GM19468 (cell line): ENCODE data around the gene ASL.
"Not testable (repeated sequence)": the region's sequence is repeated elsewhere in the genome, so short reads cannot be mapped to it uniquely, and the experiment has no call there.

ENCODE experiments used
- ATAC-seq: cut with Tn5 transposase; IDR thresholded peaks from one replicate; pipeline ENCODE4 v1.9.1; 2021; ENCODE audit warnings: mild to moderate bottlenecking, moderate library complexity, moderate number of reproducible peaks; ENCODE audit not compliant: unreplicated experiment; ENCODE audit errors: extremely low read depth

ASL gene

DNA sequence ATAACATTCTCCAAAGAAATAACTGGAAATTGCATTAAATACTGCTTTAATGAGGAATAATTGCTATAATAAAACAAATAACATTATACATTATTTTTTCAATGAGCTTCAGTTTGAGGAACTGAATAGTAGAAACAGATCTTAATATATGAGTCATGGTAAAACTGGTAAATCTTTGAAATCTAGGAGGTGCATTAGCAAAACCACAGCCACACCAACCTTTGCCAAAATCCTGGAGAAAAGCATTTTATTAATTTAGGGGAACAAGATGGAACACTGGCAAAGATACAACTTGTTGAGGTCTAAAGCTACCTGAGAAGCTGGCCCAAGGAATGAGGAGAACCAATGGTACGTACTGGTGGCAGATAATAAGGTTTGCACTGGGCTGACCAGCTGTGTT is 5.4 kb upstream of the ASL start:
- no peak for ATAC-seq

DNA sequence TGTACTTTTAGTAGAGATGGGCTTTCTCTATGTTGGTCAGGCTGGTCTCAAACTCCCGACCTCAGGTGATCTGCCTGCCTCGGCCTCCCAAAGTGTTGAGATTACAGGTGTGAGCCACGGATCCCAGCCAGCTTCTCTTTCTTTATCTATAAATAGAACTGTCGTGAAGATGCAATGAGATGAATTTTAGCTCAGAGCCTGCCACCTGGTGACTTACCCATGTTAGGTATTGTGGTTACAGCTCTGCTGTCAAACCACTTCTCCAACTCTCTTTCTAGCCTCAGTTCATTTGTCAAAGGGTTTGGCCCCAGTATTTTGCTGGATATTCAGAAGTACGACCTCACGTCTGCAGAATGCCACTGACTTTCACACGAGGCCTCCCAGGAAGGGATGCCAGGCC is 3.4 kb upstream of the ASL start:
- not testable (repeated sequence) for ATAC-seq

DNA sequence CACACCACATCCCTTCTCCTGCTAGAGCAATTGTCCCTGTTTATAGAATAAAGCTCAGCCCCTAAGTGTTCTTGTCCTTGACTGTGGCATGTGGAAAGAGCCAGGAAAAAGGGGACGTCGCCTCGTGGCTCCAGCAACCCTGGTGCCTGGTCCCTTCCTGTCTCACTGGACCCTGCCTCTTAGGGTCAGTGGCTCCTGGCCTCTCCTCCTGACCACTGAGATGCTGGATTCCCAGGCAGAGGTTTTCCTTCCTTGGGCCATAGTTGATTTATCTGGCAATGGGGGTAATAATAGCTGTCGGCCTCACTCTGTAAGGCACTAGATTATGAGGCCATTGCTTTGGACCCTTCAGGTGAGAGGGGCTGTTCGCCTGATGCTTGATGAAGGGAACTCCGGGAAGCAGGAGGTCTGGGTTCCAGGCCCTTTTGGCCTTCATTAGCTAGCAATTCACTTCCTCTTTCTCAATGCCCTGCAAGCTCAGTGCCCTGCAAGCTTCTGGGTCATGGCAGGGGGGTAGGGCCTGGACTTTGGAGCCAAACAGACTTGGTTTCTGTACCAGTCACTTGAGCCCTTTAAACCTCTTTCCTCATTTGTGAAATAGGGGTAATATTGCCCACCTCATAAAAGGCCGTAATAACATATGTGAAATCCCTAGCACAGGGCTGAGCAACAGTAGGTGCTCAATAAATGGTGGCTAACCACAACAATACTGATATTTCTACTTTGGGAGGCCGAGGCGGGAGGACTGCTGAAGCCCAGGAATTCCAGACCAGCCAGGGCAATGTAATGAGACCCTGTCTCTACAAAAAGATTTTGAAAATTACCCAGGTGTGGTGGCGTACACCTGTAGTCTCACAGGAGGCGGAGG is 1.1 kb downstream of the ASL start:
- no peak for ATAC-seq

DNA sequence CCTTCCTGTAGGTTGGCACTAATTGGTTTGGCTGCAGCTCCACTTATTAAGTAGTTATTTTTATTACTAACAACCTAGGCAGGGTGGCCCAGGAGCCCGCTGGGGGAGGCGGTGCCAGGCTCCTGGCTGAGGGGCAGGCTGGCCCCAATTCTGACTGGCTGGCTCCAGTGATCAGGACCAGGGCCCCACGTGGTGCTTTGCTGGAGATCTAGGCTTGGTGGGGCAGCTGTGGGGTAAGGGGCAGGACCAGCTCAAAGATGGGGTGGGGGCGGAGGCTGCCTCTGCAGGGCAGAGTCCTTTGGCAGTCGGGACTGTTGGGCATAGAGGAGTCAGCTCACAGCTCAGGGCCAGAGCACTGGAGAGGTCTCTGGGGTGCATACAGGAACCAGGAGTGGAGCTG is 2.4 kb downstream of the ASL start:
- no peak for ATAC-seq

DNA sequence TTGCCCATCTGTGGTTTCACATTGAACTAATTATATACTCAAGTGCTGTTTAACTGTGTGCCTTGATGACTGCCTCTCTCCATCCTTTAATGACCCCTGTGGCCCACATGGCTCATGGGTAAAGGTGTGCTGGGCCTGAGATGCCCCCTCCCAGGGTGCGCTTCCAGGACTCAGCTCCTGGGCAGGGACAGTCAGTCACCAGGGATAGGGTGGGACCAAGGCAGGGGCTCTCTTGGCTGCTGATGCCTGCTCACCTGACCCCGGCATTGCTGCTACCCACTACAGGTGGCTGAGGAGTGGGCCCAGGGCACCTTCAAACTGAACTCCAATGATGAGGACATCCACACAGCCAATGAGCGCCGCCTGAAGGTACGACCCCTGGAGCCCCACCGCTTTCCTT is 6.5 kb downstream of the ASL start:
- no peak for ATAC-seq

DNA sequence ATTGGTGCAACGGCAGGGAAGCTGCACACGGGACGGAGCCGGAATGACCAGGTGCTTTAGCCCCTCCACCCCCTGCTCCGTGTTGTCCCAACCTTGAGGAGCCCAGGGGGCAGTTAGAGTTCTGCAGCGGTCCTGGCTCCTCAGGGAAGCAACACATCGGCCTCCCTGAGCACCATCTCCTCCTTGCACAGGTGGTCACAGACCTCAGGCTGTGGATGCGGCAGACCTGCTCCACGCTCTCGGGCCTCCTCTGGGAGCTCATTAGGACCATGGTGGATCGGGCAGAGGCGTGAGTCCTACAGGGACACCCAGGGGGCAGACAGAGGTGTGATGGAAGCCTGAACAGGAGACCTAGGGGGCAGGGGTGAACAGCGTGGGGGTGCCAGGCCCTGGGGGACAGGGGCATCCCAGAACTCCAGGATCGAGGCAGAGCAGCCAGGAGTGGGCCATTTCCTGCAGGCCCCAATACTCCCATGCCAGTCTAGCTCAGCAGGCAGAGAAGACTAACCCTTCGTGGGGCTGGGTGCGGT is 7.3 kb downstream of the ASL start:
- no peak for ATAC-seq

DNA sequence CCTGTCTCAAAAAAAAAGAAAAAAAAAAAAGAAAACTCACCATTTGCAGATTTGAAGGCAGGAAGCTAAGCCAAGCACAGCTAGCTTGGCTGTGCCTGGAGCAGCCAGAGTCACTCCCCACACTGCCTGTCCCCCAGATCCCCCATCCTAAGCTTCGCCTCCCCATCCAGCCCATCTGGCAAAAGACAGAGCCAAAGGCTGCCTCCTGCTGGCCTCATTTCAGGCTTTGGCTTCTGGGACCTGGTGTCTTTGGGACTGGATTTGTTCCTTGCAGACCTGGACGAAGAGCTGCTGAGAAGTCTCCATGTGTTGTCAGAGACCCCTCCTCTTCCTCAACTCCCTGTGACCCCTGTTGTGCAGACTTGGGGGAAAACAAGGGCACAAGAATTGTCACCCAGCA is 8.1 kb downstream of the ASL start:
- ATAC-seq = no peak

DNA sequence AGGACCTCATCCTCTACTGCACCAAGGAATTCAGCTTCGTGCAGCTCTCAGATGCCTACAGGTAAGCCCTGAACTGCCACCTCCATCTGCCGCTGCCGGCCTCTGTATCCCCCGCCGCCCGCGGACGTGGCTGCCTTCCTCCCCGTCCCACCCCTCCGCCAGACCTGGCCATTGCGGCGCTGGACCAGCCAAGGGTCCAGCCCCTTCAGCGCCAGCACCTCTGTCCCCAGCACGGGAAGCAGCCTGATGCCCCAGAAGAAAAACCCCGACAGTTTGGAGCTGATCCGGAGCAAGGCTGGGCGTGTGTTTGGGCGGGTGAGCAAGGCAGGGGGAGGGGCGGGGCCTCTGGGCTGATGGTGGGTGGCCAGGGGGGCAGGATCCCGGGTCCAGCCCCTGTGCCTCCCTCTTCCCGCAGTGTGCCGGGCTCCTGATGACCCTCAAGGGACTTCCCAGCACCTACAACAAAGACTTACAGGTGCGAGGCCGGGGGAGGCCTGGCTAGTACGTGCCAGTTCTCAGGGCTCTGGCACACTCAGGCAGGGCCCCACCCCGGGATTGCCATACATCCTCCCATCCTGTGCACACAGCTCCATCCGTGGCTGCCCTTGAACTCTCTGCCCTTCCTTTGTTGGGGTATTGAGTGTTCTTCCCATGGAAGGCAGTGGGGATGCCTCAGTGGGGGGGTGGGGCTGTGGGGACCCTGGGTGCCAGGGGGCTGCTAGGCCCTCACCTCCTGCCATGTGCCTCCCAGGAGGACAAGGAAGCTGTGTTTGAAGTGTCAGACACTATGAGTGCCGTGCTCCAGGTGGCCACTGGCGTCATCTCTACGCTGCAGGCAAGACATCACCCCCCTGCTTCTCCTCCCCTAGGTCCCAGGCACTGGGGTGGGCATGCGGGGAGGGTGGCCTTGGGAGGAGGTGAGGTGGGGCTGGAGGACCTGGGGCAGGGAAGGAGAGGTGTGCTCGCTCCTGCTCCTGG is 13.5 kb downstream of the ASL start:
- no peak for ATAC-seq

DNA sequence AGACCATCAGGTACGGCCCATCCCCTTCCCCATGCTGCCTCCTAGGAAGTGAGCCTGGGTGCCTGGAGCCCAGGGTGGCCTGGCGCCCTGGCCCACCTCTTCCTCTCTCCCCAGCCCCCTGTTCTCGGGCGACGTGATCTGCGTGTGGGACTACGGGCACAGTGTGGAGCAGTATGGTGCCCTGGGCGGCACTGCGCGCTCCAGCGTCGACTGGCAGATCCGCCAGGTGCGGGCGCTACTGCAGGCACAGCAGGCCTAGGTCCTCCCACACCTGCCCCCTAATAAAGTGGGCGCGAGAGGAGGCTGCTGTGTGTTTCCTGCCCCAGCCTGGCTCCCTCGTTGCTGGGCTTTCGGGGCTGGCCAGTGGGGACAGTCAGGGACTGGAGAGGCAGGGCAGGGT is 17.0 kb downstream of the ASL start:
- no peak for ATAC-seq

DNA sequence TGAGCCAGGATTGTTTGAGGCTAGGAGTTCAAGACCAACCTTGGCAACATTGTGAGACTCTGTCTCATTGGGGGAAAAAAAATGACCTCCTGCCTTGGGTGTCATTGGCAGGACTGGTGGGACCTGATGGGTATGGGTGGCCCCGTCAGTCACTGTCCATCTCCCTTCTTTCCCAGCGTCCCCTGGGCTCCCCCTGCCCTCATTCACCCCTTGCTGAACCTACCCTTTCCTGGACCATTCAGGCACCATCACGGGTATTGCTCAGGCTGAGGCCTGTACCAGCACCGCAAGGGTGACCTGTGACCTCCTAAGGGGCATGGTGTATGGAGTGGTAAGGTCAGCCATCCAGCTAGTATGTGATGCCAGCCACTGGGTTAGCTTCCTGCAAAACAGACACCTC is 19.4 kb downstream of the ASL start:
- ATAC-seq = no peak

DNA sequence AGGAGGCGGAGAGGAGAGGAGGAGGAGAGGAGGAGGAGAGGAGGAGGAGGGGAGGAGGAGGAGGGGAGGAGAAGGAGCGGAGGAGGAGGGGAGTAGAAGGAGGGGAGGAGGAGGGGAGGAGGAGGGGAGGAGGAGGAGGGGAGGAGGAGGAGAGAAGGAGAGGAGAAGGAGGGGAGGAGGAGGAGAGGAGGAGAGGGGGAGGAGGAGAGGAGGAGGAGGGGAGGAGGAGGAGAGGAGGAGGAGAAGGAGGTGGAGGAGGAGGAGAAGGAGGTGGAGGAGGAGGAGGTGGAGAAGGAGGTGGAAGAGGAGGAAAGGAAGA is 23.6 kb downstream of the ASL start:
- no peak for ATAC-seq

DNA sequence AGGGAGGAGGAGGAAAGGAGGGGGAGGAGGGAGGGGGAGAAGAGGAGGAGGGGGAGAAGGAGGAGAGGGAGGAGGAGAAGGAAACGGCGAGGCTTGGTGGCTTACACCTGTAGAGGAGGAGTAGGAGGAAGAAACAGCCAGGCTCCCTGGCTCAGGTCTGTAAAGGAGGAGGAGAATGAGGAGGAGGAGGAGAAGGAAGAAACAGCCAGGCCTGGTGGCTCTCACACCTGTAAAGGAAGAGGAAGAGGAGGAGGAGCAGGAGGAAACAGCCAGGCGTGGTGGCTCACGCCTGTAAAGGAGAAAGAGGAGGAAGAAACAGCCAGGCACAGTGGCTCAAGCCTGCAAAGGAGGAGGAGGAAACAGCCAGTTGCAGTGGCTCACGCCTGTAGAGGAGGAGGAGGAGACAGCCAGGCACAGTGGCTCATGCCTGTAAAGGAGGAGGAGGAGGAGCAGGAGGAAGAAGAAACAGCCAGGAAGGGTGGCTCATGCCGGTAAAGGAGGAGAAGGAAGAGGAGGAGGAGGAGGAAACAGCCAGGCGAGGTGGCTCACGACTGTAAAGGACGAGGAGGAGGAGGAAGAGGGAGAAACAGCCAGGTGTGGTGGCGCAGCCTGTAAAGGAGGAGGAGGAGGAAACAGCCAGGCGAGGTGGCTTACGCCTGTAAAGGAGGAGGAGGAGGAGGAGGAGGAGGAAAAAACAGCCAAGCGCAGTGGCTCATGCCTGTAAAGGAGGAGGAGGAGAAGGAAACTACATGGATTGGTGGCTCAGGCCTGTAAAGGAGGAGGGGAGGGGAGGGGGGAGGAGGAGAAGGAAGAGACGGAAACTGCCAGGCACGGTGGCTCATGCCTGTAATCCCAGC is 24.2 kb downstream of the ASL start:
- ATAC-seq = peak; percentile 45

DNA sequence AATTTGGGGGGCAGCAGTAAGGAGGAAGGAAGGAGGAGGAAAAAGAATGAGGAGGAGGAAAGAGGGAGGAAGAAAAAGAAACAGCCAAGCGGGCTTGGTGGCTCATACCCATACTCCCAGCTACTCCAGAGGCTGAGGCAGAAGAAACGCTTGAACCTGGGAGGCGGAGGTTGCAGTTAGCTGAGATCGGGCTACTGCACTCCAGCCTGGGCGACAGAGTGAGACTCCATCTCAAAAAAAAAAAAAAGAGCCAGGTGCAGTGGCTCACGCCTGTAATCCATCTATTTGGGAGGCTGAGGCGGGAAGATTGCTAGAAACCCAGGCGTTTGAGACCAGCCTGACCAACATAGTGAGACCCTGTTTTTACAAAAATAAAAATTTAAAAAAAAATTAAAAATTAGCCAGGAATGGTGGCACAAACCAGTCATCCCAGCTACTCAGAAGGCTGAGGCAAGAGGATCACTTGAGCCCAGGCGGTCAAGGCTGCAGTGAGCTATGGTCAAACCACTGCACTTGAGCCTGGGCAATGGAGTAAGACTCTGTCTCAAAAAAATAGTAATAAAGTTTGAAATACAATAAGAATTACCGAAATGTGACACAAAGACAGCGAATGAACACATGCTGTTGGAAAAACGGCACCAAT is 24.9 kb downstream of the ASL start:
- ATAC-seq = no peak

DNA sequence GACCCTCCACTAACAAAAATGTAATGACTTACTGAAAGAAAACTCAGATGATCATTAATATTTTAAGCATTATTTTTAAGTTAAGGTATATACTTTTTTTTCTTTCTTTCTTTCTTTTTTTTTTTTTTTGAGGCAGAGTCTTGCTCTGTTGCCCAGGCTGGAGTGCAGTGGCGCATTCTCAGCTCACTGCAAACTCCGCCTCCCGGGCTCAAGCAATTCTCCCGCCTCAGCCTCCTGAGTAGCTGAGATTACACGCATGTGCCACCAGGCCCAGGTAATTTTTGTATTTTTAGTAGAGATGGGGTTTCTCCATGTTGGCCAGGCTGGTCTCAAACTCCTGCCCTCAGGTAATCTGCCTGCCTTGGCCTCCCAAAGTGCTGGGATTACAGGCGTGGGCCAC is 26.5 kb downstream of the ASL start:
- not testable (repeated sequence) for ATAC-seq

DNA sequence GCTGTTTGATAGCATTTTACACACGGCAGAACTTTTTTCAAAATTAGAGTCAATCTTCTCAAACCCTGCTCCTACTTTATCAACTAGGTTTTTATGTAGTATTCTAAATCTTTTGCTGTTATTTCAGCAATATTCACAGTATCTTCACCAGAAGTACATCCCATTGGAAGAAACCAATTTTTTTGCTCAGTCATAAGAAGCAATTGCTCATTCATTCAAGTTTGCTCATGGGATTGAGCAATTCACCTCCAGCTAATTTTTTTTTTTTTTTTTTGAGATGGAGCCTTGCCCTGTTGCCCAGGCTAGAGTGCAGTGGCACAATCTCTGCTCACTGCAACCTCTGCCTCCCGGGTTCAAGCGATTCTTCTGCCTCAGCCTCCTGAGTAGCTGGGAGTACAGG is 28.4 kb downstream of the ASL start:
- not testable (repeated sequence) for ATAC-seq

DNA sequence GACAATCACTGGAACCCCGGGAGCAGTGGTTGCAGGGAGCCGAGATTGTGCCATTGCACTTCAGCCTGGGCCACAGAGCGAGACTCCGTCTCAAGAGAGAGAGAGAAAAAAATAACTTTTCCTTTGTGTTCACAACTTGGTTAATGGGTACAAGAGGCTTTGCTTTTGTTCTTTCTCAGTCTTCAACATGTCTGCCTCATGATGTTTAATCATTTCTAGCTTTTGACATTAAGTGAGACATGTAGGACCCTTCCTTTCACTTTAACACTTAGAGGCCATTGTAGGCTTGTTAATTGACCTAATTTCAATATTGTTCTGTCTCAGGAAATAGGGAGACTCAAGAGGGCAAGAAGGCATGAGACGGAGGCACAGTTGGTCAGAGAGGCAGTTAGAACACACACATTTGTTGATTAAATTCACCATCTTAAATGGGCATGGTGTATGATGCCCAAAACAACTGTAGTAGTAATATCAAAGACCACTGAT is 29.7 kb downstream of the ASL start:
- no peak for ATAC-seq

DNA sequence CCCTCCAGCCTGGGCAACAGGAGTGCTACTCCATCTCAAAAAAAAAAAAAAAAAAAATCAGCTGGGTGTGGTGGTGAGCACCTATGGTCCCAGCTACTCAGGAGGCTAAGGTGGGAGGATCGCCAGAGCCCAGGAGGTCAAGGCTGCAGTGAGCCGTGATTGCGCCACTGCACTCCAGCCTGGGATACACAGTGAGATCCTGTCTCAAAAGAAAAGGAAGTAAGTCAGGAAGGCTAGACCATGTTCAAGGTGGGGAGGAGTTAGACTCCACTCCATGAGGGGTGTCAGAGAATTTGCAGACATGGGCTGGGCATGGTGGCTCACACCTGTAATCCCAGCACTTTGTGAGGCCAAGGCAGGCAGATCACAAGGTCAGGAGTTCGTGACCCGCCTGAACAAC is 32.8 kb downstream of the ASL start:
- not testable (repeated sequence) for ATAC-seq

DNA sequence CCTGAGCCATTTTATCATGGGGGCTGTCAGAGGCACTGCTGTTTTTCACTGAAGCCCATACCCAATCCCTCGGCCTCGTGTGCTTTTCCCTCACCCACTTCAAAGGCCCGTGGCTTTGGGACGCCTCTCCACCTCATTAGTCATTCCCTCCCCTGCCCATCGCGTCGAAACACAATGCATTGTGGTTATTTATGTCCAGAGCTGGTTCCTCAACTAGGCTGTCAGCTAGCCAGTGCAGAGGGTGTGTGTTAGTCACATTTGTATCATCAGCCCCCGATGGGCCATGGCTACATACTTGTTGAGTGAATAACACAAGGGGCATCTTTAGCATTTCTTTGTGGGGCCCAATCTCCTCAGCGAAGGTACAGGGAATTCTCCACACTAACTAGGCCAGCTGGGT is 35.2 kb downstream of the ASL start:
- no peak for ATAC-seq
